Progenitor cell of endocrine pancreas (in vitro differentiated cells): Measurements from ENCODE around the gene KCNIP4. TPM values are rescaled to one million over a fixed set of nuclear protein-coding genes. Genes with fewer than 3 reads are reported as not detected.

ENCODE experiments used
- DNase-seq: peaks from one replicate; pipeline ENCODE4 v3.0.0; 2021; ENCODE audit warnings: low spot score; ENCODE audit not compliant: unreplicated experiment
- H3K27ac Mint-ChIP-seq: 2 replicates; pipeline ENCODE4 v1.8.0; 2021; ENCODE audit warnings: mild to moderate bottlenecking, moderate library complexity, mixed read lengths
- H3K27me3 Mint-ChIP-seq: 2 replicates; pipeline ENCODE4 v1.8.0; 2021; ENCODE audit warnings: mixed read lengths
- H3K36me3 Mint-ChIP-seq: 2 replicates; pipeline ENCODE4 v1.8.0; 2022; ENCODE audit warnings: mixed read lengths; ENCODE audit not compliant: insufficient read depth
- H3K4me1 Mint-ChIP-seq: 2 replicates; pipeline ENCODE4 v1.8.0; 2021; ENCODE audit warnings: low read depth, mixed read lengths
- H3K4me3 Mint-ChIP-seq: 2 replicates; pipeline ENCODE4 v1.8.0; 2021; ENCODE audit warnings: low read depth, mild to moderate bottlenecking, moderate library complexity, mixed read lengths
- H3K9me3 Mint-ChIP-seq: 2 replicates; pipeline ENCODE4 v1.8.0; 2021; ENCODE audit warnings: low read depth, mixed read lengths
- CTCF ChIP-seq: fragments of 200-600 bp; sonication (generic); IDR thresholded peaks from one replicate; pipeline ENCODE4 v1.5.0; 2021; ENCODE audit warnings: antibody characterized with exemption, mild to moderate bottlenecking; ENCODE audit not compliant: unreplicated experiment
- total RNA-seq: library from RNA; stranded (reverse); gene quantifications from 2 replicates; pipeline ENCODE4 v1.2.1, GENCODE V29; 2021

The KCNIP4 gene
- total RNA-seq, 1 donor from 2014 or later, result 0.43 TPM

- Mint-ChIP-seq H3K36me3 (no peaks in the 10 kb centered on the region), H3K27me3 (no peaks in the 10 kb centered on the region), H3K4me1 (no peaks in the 10 kb centered on the region), H3K9me3 (no peaks in the 10 kb centered on the region), H3K4me3 (no peak overlapping the region), H3K27ac (no peak overlapping the region)
- no peak for TF ChIP-seq CTCF
- no peak for DNase-seq
These were observed 32.8 kb downstream of the KCNIP4 start for GRCh38 chr4:21915761-21916160.

GRCh38 chr4:21901831-21902230, 46.7 kb downstream of the KCNIP4 start:
- Mint-ChIP-seq H3K4me3 (no peak overlapping the region), H3K36me3 (no peaks in the 10 kb centered on the region), H3K27me3 (peaks cover 4% of the 10 kb centered on the region), H3K4me1 (no peaks in the 10 kb centered on the region), H3K9me3 (peaks cover 9% of the 10 kb centered on the region), H3K27ac (no peak overlapping the region)
- no peak for DNase-seq
- no peak for TF ChIP-seq CTCF

- no peak for DNase-seq
- Mint-ChIP-seq H3K27ac (no peak overlapping the region), H3K9me3 (peaks cover 9% of the 10 kb centered on the region), H3K27me3 (peaks cover 4% of the 10 kb centered on the region), H3K36me3 (no peaks in the 10 kb centered on the region), H3K4me3 (no peak overlapping the region), H3K4me1 (no peaks in the 10 kb centered on the region)
- no peak for TF ChIP-seq CTCF
These were observed 47.3 kb downstream of the KCNIP4 start for GRCh38 chr4:21901281-21901680.

DNA sequence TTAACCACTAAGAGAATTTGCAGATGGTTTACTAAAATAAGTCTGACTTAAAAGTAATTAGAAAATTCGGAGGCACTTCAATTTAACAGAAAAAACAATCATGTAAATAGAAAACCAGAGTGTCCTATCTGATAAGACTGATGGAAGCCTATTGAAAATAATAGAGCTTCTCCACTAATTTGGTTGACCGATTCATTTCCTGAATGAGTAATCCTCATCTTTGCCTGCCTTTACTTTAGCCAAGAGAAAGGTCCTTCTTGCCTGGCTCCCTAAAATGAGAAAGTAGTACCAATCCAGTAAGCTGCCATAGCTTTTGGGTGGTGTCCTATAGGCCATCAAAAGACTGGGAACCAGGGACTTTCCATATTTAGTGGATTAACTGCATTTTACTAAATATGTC, 48.4 kb downstream of the KCNIP4 start:
- no peaks in the 10 kb centered on the region for H3K36me3 Mint-ChIP-seq
- H3K4me3 Mint-ChIP-seq, result no peak overlapping the region
- H3K9me3 Mint-ChIP-seq, result peaks cover 9% of the 10 kb centered on the region
- no peak for DNase-seq
- TF ChIP-seq CTCF, result no peak
- no peaks in the 10 kb centered on the region for H3K4me1 Mint-ChIP-seq
- peaks cover 4% of the 10 kb centered on the region for H3K27me3 Mint-ChIP-seq
- no peak overlapping the region for H3K27ac Mint-ChIP-seq

GRCh38 chr4:21898101-21898500, 50.5 kb downstream of the KCNIP4 start:
- no peak overlapping the region for H3K4me3 Mint-ChIP-seq
- TF ChIP-seq CTCF, result no peak
- H3K27ac Mint-ChIP-seq, result no peak overlapping the region
- peaks cover 9% of the 10 kb centered on the region for H3K9me3 Mint-ChIP-seq
- peaks cover 4% of the 10 kb centered on the region for H3K27me3 Mint-ChIP-seq
- no peak for DNase-seq
- H3K36me3 Mint-ChIP-seq, result no peaks in the 10 kb centered on the region
- no peaks in the 10 kb centered on the region for H3K4me1 Mint-ChIP-seq

DNA sequence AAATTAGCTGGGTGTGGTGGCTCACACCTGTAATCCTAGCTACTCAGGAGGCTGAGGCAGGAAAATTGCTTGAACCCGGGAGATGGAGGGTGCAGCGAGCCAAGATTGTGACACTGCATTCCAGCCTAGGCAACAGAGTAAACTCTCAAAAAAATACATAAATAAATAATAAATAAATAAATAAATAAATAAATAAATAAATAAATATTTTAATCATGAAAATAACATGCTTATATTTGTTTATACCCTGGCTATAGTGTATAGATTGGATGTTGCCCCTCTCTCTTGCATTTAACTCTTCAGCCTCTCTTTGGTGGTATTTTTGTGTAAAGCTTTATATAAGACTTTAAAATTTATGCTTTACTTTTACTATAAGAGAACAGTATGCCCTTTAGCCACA, 51.8 kb downstream of the KCNIP4 start:
- no peaks in the 10 kb centered on the region for H3K36me3 Mint-ChIP-seq
- no peak overlapping the region for H3K4me3 Mint-ChIP-seq
- DNase-seq, result no peak
- no peak overlapping the region for H3K27ac Mint-ChIP-seq
- peaks cover 9% of the 10 kb centered on the region for H3K9me3 Mint-ChIP-seq
- TF ChIP-seq CTCF, result no peak
- H3K27me3 Mint-ChIP-seq, result no peaks in the 10 kb centered on the region
- no peaks in the 10 kb centered on the region for H3K4me1 Mint-ChIP-seq
